ENCODE results near the gene OXCT2. TPM values are rescaled to one million over a fixed set of nuclear protein-coding genes. Genes with fewer than 3 reads are reported as not detected.

OXCT2 gene
- total RNA-seq, 2 experiments from 2014 or later = not detected

DNA sequence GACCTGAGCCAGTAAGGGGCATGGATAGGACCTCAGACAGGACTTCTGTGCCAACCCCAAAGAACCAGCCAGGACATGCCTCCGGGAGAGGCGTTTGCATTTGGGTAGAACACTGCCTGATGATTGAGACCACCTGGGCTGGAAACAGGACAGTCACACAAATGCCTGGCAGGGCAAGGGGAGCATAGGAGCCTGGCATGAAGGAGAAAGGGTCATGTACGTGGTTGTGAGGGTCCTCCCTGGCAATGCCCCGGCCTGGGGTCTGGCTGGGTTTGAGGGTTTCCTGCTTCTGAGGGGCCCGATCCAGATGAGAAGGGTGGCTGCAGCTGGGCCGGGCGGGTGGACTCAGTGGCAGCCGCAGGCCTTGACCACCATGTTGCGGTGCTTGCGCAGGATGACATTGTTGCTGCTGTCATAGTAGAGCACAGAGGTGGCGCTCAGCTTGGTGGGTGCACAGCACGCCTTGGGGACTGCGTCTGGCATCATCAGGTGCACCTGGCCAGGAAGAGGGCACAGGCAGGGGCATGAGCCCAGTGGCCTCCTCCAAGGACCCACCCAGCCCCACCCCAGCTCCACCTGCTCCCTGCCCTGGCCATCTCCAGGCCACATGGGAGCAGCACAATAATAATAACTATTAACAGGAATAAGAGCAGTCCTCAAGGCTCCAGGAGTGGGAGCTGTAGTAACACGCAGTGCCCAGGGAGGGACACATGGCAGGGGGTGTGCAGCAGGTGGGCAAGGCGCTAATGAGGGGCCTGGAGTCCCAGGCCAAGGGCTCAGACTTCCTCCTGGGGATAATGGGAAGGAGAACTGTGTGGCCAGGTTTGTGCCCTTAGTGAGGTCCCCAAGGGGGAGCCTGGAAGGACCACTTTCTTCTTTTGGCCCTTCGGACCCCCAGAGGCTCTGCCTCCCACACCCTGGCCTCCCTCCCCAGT lies 10.8 kb downstream of the OXCT2 start:
- H3K4me1 ChIP-seq (ENCODE audit: insufficient read depth, low read length) = no peaks in the 10 kb centered on the region
- Mint-ChIP-seq H3K4me3 (no peak overlapping the region), H3K9me3 (no peaks in the 10 kb centered on the region), H3K27me3 (no peaks in the 10 kb centered on the region), H3K27ac (no peak overlapping the region), H3K4me1 (ENCODE audit: low read depth) (no peaks in the 10 kb centered on the region), H3K36me3 (ENCODE audit: low read depth) (peaks cover 54% of the 10 kb centered on the region)
- DNase-seq (no peak), ATAC-seq (ENCODE audit: poor library complexity) (no peak)
- intact Hi-C loops (cut with DNase I, micrococcal nuclease) = no loop called here
- POLR2A ChIA-PET = no interaction called here
- TF ChIP-seq, protein P1, sequence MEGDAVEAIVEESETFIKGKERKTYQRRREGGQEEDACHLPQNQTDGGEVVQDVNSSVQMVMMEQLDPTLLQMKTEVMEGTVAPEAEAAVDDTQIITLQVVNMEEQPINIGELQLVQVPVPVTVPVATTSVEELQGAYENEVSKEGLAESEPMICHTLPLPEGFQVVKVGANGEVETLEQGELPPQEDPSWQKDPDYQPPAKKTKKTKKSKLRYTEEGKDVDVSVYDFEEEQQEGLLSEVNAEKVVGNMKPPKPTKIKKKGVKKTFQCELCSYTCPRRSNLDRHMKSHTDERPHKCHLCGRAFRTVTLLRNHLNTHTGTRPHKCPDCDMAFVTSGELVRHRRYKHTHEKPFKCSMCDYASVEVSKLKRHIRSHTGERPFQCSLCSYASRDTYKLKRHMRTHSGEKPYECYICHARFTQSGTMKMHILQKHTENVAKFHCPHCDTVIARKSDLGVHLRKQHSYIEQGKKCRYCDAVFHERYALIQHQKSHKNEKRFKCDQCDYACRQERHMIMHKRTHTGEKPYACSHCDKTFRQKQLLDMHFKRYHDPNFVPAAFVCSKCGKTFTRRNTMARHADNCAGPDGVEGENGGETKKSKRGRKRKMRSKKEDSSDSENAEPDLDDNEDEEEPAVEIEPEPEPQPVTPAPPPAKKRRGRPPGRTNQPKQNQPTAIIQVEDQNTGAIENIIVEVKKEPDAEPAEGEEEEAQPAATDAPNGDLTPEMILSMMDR (IDR thresholded peaks at IDR 0.05) = no peak
- H3K4me3 ChIP-seq (ENCODE audit: low read length) = no peak overlapping the region
- no peaks in the 10 kb centered on the region for H3K27me3 ChIP-seq (ENCODE audit: control insufficient read depth in 1 of 2, insufficient read depth in 2 of 2, low read length in 2 of 2)
- H3K27ac ChIP-seq (ENCODE audit: low read depth in 1 of 2, low read length in 2 of 2) = no peak overlapping the region
- H3K9me3 ChIP-seq (ENCODE audit: control insufficient read depth in 1 of 2, insufficient read depth in 1 of 2, low read length in 2 of 2) = no peaks in the 10 kb centered on the region
- CTCF ChIA-PET = no interaction called here
- peaks cover 38% of the 10 kb centered on the region for H3K36me3 ChIP-seq (ENCODE audit: insufficient read depth, low read length)

DNA sequence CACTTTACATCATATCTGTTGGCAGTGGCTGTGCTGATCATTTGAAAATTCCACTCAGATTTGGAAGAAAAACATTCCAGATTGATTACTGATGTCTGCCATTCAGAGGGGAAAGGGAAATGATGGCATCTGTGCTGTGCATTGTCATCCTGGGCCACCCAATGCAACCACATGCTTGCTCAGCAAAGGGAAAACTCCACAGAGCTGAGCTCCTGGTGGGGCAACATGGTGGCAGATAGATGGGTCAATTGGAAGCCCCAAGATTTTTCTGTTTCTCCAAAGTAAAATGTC lies 11.8 kb downstream of the OXCT2 start:
- H3K4me1 ChIP-seq (ENCODE audit: insufficient read depth, low read length) = no peaks in the 10 kb centered on the region
- ChIA-PET POLR2A (no interaction called here), CTCF (no interaction called here)
- Mint-ChIP-seq H3K27ac (no peak overlapping the region), H3K27me3 (no peaks in the 10 kb centered on the region), H3K4me1 (ENCODE audit: low read depth) (no peaks in the 10 kb centered on the region), H3K36me3 (ENCODE audit: low read depth) (peaks cover 64% of the 10 kb centered on the region), H3K4me3 (no peak overlapping the region), H3K9me3 (no peaks in the 10 kb centered on the region)
- ATAC-seq (ENCODE audit: poor library complexity) (no peak), DNase-seq (no peak)
- TF ChIP-seq, protein P1 (IDR thresholded peaks at IDR 0.05) = no peak
- H3K27me3 ChIP-seq (ENCODE audit: control insufficient read depth in 1 of 2, insufficient read depth in 2 of 2, low read length in 2 of 2) = no peaks in the 10 kb centered on the region
- no peak overlapping the region for H3K27ac ChIP-seq (ENCODE audit: low read depth in 1 of 2, low read length in 2 of 2)
- intact Hi-C loops (cut with DNase I, micrococcal nuclease) = no loop called here
- H3K9me3 ChIP-seq (ENCODE audit: control insufficient read depth in 1 of 2, insufficient read depth in 1 of 2, low read length in 2 of 2) = no peaks in the 10 kb centered on the region
- no peak overlapping the region for H3K4me3 ChIP-seq (ENCODE audit: low read length)
- H3K36me3 ChIP-seq (ENCODE audit: insufficient read depth, low read length) = peaks cover 48% of the 10 kb centered on the region

DNA sequence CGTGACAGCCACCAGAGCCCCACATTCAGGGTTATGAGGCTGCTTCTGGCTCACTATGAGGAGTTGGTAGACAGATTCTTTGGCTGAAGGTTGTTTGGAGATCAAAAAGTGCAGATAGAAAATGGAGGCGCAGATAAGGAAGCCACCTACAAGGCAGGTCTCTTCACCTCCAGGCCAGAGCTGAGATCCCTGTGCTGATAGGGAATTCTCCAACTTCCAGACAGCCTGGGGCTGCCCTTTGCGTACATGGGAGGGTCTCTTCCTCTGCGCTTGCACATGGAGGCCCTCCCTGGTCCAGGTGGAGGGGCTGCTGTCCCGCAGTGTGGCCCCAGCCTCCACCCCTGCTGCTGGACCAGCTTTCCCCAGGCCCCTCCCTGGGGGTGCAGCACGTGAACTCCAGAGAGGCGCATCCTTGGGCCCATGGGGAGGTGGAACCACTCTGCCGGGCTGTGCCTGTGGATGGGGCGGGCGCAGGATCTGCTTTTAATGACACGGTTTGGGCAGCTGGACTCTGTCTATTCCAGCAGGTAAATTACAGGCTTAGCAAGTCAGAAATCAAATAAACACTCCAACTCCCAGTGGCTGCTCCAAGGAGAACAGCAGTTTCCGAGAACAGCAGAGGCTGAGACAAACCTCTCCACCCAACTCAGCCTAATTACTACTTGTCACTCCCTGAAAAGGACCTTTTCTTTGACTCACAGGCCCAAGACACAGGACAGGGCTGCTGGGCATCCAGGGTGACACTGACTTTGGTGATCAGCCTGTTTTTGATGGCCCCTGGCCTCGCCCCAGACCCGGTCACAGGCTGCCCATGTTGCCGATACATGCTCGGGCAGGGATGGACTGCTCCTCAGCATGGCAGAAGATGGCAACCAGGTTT lies 12.4 kb downstream of the OXCT2 start:
- peaks cover 69% of the 10 kb centered on the region for H3K36me3 Mint-ChIP-seq (ENCODE audit: low read depth)

More for the DNA sequence above, 12.4 kb downstream of the OXCT2 start:
- ChIA-PET POLR2A (no interaction called here), CTCF (no interaction called here)
- Histone ChIP-seq H3K4me1 (ENCODE audit: insufficient read depth, low read length) (no peaks in the 10 kb centered on the region), H3K36me3 (ENCODE audit: insufficient read depth, low read length) (peaks cover 54% of the 10 kb centered on the region), H3K27ac (ENCODE audit: low read depth in 1 of 2, low read length in 2 of 2) (no peak overlapping the region), H3K9me3 (ENCODE audit: control insufficient read depth in 1 of 2, insufficient read depth in 1 of 2, low read length in 2 of 2) (no peaks in the 10 kb centered on the region), H3K27me3 (ENCODE audit: control insufficient read depth in 1 of 2, insufficient read depth in 2 of 2, low read length in 2 of 2) (no peaks in the 10 kb centered on the region), H3K4me3 (ENCODE audit: low read length) (no peak overlapping the region)
- Mint-ChIP-seq H3K4me1 (ENCODE audit: low read depth) (no peaks in the 10 kb centered on the region), H3K27me3 (no peaks in the 10 kb centered on the region), H3K9me3 (no peaks in the 10 kb centered on the region), H3K4me3 (no peak overlapping the region), H3K27ac (no peak overlapping the region)
- intact Hi-C loops (cut with DNase I, micrococcal nuclease) = no loop called here
- DNase-seq = no peak
- TF ChIP-seq, protein P1 (IDR thresholded peaks at IDR 0.05) = no peak
- ATAC-seq (ENCODE audit: poor library complexity) = no peak

Data from CD4-positive, alpha-beta T cell (primary cell).